ENCODE measurements around the gene LPP.

GRCh38 chr3:188686324-188686723 lies 532.4 kb downstream of the LPP start:
- no peak for TF ChIP-seq POLR2A (IDR thresholded peaks at IDR 0.05; ENCODE audit: low read depth, low read length)
- no peak for TF ChIP-seq TAF1 (IDR thresholded peaks at IDR 0.05; ENCODE audit: borderline replicate concordance, low read depth, low read length)
- no peak for TF ChIP-seq POLR2AphosphoS5 (IDR thresholded peaks at IDR 0.05; ENCODE audit: low read depth, low read length)
